ENCODE data around the gene ESRP2. TPM values are rescaled to one million over a fixed set of nuclear protein-coding genes. Genes with fewer than 3 reads are reported as not detected.
A peak's percentile ranks its signal among the peaks of the same experiment; 100 is the strongest.

Gene ESRP2
- total RNA-seq, 2 donors from 2014 or later, result 2.0 to 9.1 TPM

DNA sequence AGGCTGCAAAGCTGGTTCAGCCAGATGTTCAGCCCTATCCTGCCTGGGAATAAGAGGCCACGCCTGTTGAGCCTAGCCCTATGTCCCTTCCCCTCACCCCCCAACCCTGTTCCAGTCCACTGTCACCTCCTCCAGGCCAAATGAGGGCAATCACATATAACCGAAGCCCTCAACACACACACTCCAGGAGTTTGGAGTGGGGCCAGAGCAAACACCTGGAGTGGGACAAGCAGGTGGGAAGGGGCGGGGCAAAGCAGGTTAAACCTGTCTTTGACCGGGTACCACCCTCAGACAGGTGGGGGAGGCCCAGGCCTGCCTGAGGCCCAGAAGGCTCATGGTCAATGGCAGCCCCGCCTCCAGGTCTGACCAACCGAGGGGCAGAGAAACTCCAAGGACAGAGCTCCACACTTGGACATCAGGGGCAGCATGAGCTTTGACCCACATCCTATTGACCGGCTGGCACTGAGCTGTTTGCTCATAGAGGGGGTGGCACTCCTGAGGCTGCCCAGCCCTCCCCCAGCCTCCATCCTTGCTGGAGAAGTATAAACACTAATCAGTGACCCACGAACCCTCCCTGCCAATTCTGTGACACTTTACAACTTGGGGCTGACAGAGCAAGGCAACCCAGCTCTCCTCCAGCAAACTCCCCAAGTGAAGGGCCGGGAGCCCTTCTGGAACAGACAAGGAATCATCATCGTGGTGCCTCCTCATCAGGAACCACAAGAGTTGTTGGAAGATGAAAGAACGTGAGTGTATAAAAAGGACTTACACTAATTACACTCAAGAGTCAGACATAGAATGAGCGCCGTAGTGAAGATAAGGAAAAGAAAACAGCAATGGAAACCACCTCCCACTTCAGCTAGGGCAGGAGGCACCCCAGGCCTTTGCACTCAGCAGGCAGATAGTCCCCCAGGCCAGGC, 1.5 kb downstream of the ESRP2 start:
- Histone ChIP-seq H3K4me1 (ENCODE audit: control insufficient read depth in 1 of 2, low read depth in 2 of 2) (peaks cover 8 to 18% of the 10 kb centered on the region in 2 donors), H3K9me3 (no peaks in the 10 kb centered on the region), H3K4me3 (no peak overlapping the region), H3K36me3 (no peaks in the 10 kb centered on the region), H3K27ac (peak overlapping the region in 1 of 2 donors; percentile 9), H3K27me3 (replicated peaks; ENCODE audit: insufficient read depth) (no peaks in the 10 kb centered on the region)
- no peak for DNase-seq (ENCODE audit: low spot score)
- TF ChIP-seq, protein P1, sequence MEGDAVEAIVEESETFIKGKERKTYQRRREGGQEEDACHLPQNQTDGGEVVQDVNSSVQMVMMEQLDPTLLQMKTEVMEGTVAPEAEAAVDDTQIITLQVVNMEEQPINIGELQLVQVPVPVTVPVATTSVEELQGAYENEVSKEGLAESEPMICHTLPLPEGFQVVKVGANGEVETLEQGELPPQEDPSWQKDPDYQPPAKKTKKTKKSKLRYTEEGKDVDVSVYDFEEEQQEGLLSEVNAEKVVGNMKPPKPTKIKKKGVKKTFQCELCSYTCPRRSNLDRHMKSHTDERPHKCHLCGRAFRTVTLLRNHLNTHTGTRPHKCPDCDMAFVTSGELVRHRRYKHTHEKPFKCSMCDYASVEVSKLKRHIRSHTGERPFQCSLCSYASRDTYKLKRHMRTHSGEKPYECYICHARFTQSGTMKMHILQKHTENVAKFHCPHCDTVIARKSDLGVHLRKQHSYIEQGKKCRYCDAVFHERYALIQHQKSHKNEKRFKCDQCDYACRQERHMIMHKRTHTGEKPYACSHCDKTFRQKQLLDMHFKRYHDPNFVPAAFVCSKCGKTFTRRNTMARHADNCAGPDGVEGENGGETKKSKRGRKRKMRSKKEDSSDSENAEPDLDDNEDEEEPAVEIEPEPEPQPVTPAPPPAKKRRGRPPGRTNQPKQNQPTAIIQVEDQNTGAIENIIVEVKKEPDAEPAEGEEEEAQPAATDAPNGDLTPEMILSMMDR (IDR thresholded peaks at IDR 0.05), result no peak
- no peak for ATAC-seq (ENCODE audit: insufficient number of reproducible peaks, low FRiP score, low read depth)

GRCh38 chr16:68233835-68234187, 2.1 kb downstream of the ESRP2 start:
- Histone ChIP-seq H3K9me3 (no peaks in the 10 kb centered on the region), H3K4me1 (ENCODE audit: control insufficient read depth in 1 of 2, low read depth in 2 of 2) (peaks cover 8 to 23% of the 10 kb centered on the region in 2 donors), H3K27me3 (replicated peaks; ENCODE audit: insufficient read depth) (no peaks in the 10 kb centered on the region), H3K27ac (peak overlapping the region in 1 of 2 donors; percentile 9), H3K4me3 (no peak overlapping the region), H3K36me3 (no peaks in the 10 kb centered on the region)
- TF ChIP-seq, protein P1 (IDR thresholded peaks at IDR 0.05), result no peak
- DNase-seq (ENCODE audit: low spot score), result no peak
- ATAC-seq (ENCODE audit: insufficient number of reproducible peaks, low FRiP score, low read depth), result no peak

GRCh38 chr16:68233085-68233834, 2.7 kb downstream of the ESRP2 start:
- no peaks in the 10 kb centered on the region for H3K27me3 ChIP-seq (replicated peaks; ENCODE audit: insufficient read depth)
- no peak for ATAC-seq (ENCODE audit: insufficient number of reproducible peaks, low FRiP score, low read depth)
- DNase-seq (ENCODE audit: low spot score), result no peak
- TF ChIP-seq, protein P1 (IDR thresholded peaks at IDR 0.05), result no peak
- no peak overlapping the region for H3K4me3 ChIP-seq
- no peaks in the 10 kb centered on the region for H3K36me3 ChIP-seq
- no peaks in the 10 kb centered on the region for H3K9me3 ChIP-seq
- peaks cover 8 to 24% of the 10 kb centered on the region in 2 donors for H3K4me1 ChIP-seq (ENCODE audit: control insufficient read depth in 1 of 2, low read depth in 2 of 2)
- no peak overlapping the region for H3K27ac ChIP-seq

- Histone ChIP-seq H3K27ac (no peak overlapping the region), H3K27me3 (replicated peaks; ENCODE audit: insufficient read depth) (no peaks in the 10 kb centered on the region), H3K9me3 (no peaks in the 10 kb centered on the region), H3K4me3 (no peak overlapping the region), H3K4me1 (ENCODE audit: control insufficient read depth in 1 of 2, low read depth in 2 of 2) (peaks cover 8 to 30% of the 10 kb centered on the region in 2 donors), H3K36me3 (no peaks in the 10 kb centered on the region)
- DNase-seq (ENCODE audit: low spot score), result no peak
- TF ChIP-seq, protein P1 (IDR thresholded peaks at IDR 0.05), result no peak
- no peak for ATAC-seq (ENCODE audit: insufficient number of reproducible peaks, low FRiP score, low read depth)
Observed at GRCh38 chr16:68232335-68232734, 3.6 kb downstream of the ESRP2 start.
